SK-N-MC (cell line): Measurements from ENCODE around the gene DMAP1.

ENCODE experiments used
- EZH2 ChIP-seq: fragments of 200-600 bp; sonication (generic); IDR thresholded peaks from one replicate; pipeline ENCODE4 v1.6.1; 2017; ENCODE audit warnings: antibody characterized with exemption
- POLR2AphosphoS5 ChIP-seq: IDR thresholded peaks from 2 replicates; pipeline ENCODE4 v1.6.1; 2012; ENCODE audit warnings: mild to moderate bottlenecking, low read depth, low read length, borderline replicate concordance

- TF ChIP-seq EZH2 (no peak), POLR2AphosphoS5 (no peak)
Measured at GRCh38 chr1:44170281-44170823, 42.9 kb upstream of the DMAP1 start.
